NB4 (cell line): ENCODE measurements around the gene DIPK1C.

ENCODE experiments used
- DNase-seq: peaks from one replicate; pipeline ENCODE4 v3.0.0; 2010; ENCODE audit warnings: low read depth
- H3K4me3 ChIP-seq: one replicate; pipeline ENCODE4 v1.5.1; 2011; ENCODE audit warnings: mild to moderate bottlenecking, low read depth, low read length, moderate library complexity
- MAX ChIP-seq: IDR thresholded peaks from 2 replicates; pipeline ENCODE4 v1.6.1; 2011; ENCODE audit warnings: low read depth, low read length
- MYC ChIP-seq: IDR thresholded peaks from 2 replicates; pipeline ENCODE4 v1.6.1; 2011; ENCODE audit warnings: low read depth, low read length
- POLR2A ChIP-seq: IDR thresholded peaks from 2 replicates; pipeline ENCODE4 v1.6.1; 2011; ENCODE audit warnings: mild to moderate bottlenecking; ENCODE audit not compliant: insufficient read length; ENCODE audit errors: extremely low read depth
- TF ChIP-seq, protein P1 (sequence below): IDR thresholded peaks from one replicate; pipeline ENCODE4 v1.5.1; 2012; ENCODE audit warnings: low read depth, low read length

Gene DIPK1C

GRCh38 chr18:74459889-74460288 is 2.8 kb upstream of the DIPK1C start:
- DNase-seq, result no peak

GRCh38 chr18:74457725-74458421 is 765 bp upstream of the DIPK1C start:
- TF ChIP-seq POLR2A (no peak), MYC (no peak), MAX (no peak)
- no peak for DNase-seq
- no peak overlapping the region for H3K4me3 ChIP-seq

More at GRCh38 chr18:74459889-74460288, 2.8 kb upstream of the DIPK1C start:
- TF ChIP-seq POLR2A (no peak), MYC (no peak), MAX (no peak)
- TF ChIP-seq, protein P1, sequence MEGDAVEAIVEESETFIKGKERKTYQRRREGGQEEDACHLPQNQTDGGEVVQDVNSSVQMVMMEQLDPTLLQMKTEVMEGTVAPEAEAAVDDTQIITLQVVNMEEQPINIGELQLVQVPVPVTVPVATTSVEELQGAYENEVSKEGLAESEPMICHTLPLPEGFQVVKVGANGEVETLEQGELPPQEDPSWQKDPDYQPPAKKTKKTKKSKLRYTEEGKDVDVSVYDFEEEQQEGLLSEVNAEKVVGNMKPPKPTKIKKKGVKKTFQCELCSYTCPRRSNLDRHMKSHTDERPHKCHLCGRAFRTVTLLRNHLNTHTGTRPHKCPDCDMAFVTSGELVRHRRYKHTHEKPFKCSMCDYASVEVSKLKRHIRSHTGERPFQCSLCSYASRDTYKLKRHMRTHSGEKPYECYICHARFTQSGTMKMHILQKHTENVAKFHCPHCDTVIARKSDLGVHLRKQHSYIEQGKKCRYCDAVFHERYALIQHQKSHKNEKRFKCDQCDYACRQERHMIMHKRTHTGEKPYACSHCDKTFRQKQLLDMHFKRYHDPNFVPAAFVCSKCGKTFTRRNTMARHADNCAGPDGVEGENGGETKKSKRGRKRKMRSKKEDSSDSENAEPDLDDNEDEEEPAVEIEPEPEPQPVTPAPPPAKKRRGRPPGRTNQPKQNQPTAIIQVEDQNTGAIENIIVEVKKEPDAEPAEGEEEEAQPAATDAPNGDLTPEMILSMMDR, result no peak
- H3K4me3 ChIP-seq, result no peak overlapping the region

DNA sequence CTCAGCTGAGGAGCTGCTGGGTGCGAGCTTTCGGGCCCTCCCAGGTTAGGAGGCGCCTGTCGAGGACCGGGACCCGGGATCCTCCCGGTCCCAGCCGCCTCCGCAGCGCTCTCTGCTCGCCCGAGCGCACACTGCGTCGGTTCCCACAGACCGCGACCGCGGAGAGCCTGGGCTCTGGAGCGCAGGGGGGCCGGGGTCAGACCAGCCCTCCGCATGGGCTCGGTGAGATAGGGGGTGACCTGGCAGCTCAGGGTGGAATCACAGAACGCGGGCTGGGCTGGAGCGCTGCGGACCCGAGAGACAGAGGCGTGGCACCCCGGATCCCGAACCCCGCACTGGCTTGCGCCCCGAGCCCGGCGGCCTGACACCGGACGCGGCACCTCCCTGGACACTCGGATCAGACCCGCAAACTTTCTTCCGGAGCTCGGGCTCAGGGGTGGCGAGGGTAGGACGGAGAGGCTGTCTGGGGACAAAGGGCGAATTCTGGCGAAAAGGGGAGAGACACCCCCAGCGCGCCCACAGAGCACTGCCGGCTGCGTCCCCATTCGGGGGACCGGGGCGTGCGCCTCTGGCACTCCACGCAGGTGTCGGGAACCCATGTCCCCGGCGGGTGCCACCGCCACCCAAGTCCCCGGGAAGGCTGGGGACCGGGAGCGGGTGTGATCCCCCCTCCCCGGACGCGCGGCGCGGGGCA is 612 bp downstream of the DIPK1C start:
- no peak overlapping the region for H3K4me3 ChIP-seq
- TF ChIP-seq, protein P1, result no peak
- TF ChIP-seq POLR2A (no peak), MAX (no peak), MYC (no peak)
- DNase-seq, result no peak

DNA sequence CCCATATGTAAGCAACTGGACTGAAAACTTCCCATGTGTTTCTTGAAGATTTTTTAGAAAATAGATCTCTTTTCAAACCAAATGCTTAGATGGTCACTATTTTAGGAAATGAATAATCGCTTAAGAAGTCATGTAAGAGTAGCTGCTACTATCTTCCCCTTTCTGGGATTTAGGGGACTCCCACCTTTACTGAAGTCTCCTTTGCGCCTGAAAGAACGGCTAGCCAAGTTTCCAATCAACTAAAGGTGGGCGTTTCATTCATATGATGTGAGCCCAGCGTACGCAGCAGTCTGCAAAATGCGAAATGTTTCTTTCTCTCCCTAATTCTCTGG is 1.1 kb downstream of the DIPK1C start:
- H3K4me3 ChIP-seq, result no peak overlapping the region
- TF ChIP-seq MAX, result no peak
- TF ChIP-seq POLR2A, result no peak
- no peak for TF ChIP-seq MYC
- TF ChIP-seq, protein P1, result no peak
- DNase-seq, result no peak

GRCh38 chr18:74455386-74455785 is 1.7 kb downstream of the DIPK1C start:
- H3K4me3 ChIP-seq, result no peak overlapping the region
- no peak for DNase-seq
- TF ChIP-seq POLR2A (no peak), MAX (no peak), MYC (no peak)
- TF ChIP-seq, protein P1, result no peak

- H3K4me3 ChIP-seq, result no peak overlapping the region
- TF ChIP-seq POLR2A (no peak), MAX (no peak), MYC (no peak)
- TF ChIP-seq, protein P1, result no peak
- no peak for DNase-seq
These were observed 2.8 kb downstream of the DIPK1C start for GRCh38 chr18:74454279-74454751.
